GM13977 (cell line): Measurements from ENCODE around the gene ZNF292.
"Not testable (repeated sequence)": the region's sequence is repeated elsewhere in the genome, so short reads cannot be mapped to it uniquely, and the experiment has no call there.

Source experiments
- DNase-seq: peaks from one replicate; pipeline ENCODE4 v3.0.0; 2012; ENCODE audit warnings: low spot score
- CTCF ChIP-seq: IDR thresholded peaks from 2 replicates; pipeline ENCODE4 v1.5.1; 2012; ENCODE audit warnings: mild to moderate bottlenecking, control low read depth; ENCODE audit not compliant: insufficient read depth; ENCODE audit errors: extremely low read depth, missing control alignments
- in situ Hi-C: fragments of 300-500 bp; cut with MboI; formaldehyde crosslinking; loops from one replicate; pipeline ENCODE4 v1.12.0; 2022; ENCODE audit warnings: low sequenced_read_pairs, low pct_unique_long_range_greater_than_20kb, mixed read lengths, inconsistent platforms; ENCODE audit not compliant: unreplicated experiment

The ZNF292 gene

GRCh38 chr6:87289571-87289970 lies 134.2 kb downstream of the ZNF292 start:
- in situ Hi-C loops, result no loop called here
- TF ChIP-seq CTCF, result no peak
- no peak for DNase-seq

GRCh38 chr6:87291883-87292282 lies 136.5 kb downstream of the ZNF292 start:
- TF ChIP-seq CTCF, result no peak
- in situ Hi-C loops, result no loop called here
- no peak for DNase-seq

GRCh38 chr6:87293526-87293925 lies 138.2 kb downstream of the ZNF292 start:
- TF ChIP-seq CTCF, result no peak
- no peak for DNase-seq
- in situ Hi-C loops, result no loop called here

GRCh38 chr6:87297119-87297518 lies 141.8 kb downstream of the ZNF292 start:
- TF ChIP-seq CTCF, result no peak
- DNase-seq, result no peak
- in situ Hi-C loops, result no loop called here

GRCh38 chr6:87301277-87301676 lies 145.9 kb downstream of the ZNF292 start:
- DNase-seq, in situ Hi-C loops: not testable (repeated sequence)

GRCh38 chr6:87308970-87309369 lies 153.6 kb downstream of the ZNF292 start:
- in situ Hi-C loops, result no loop called here
- no peak for TF ChIP-seq CTCF
- DNase-seq, result no peak

GRCh38 chr6:87312860-87313259 lies 157.5 kb downstream of the ZNF292 start:
- DNase-seq, result no peak
- TF ChIP-seq CTCF, result no peak
- in situ Hi-C loops, result no loop called here
